Limb (tissue), 2 donors: ENCODE measurements around the gene SPRY1.

ENCODE experiments used
- DNase-seq, 2 donors: peaks; one replicate each; pipeline ENCODE4 v3.0.0-alpha.2; 2016; ENCODE audit errors: extremely low spot score in 2 of 2

The SPRY1 gene

DNA sequence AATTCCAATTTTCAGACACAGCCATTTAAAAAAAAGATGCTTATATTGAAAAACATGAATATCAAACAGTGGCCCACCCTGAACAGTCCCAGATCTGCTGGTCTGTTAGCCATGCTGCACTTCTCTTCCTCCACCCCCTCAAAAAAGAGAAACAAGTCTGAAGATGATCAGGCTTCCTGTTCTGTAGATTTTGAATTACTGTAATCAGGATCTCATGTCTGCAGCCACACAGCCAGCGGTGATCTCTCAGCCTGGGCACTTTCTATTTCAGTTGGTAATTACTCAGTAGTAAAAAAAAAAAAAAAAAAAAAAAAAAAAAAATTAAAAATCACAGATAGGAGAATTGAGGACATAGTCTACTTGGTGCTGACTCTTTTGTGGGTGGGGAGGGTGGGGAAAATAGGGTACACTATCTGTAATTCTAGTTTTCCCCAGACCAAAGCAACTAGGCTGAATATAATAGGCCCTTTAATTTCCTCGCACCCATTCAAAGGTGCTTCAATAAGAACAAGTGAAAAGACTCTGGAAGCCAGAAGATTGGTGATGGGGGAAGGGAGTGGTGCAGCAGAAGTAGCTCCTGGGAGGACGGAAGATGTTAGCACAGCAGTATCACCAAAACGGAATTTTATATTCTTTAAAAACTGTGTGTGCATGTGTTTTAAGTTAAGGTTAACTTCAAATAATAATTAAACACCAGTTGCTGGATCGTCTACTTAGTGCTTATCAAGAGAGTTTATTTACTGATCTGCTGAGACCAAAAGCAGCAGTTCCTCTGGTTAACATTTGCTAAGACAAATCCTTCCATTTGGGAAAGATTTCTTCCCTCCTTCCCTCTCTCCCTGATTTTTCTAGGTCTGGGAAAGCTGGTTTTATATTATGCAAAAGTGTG is 47.0 kb downstream of the SPRY1 start:
- DNase-seq, result no peak

DNA sequence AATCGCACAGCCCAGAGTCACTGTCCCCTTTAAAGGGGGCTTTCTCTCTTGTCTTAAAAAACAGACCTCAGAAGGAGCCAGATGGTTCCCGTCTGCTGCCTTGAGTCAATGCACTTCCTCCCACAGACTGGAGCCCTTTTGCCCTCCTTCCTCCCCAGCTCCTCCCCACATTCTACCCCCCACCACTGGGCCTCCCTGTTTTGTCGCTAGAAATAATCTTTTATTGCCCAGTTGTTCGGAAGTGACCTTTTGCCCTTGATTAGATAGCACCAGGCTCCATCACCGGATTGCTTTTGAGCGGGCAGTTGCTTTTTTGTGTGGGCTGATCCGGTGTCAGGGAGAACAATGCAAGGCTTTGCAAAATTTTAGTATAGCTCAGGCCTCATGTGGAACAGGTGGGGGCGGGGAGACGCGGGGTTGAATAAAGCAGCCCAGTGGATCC is 47.7 kb downstream of the SPRY1 start:
- peak; percentile 46 to 53 for DNase-seq

GRCh38 chr4:123446865-123447474 is 50.4 kb downstream of the SPRY1 start:
- DNase-seq, result no peak

- no peak for DNase-seq
Observed at GRCh38 chr4:123449362-123449761, 52.8 kb downstream of the SPRY1 start.

DNA sequence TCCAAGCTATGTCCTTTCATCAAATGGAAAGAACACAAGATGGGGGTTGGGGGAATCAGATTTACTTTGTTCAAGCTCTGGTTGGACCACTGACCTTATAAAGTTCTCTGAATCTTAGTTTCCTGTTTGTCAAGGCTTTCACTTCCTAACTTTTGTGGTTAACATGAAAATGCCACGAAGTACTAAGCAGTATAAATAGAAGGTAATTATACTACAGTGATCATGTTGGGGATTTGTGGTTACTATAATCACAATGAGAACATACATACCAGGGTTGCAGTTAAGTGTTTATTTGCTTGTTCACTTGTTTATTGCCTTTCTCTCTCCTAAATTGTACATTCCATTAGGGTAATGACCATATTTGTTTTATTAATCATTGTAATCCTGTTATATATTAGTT is 53.2 kb downstream of the SPRY1 start:
- DNase-seq, result no peak

GRCh38 chr4:123450393-123450792 is 53.8 kb downstream of the SPRY1 start:
- no peak for DNase-seq

GRCh38 chr4:123452616-123453015 is 56.0 kb downstream of the SPRY1 start:
- DNase-seq, result no peak

DNA sequence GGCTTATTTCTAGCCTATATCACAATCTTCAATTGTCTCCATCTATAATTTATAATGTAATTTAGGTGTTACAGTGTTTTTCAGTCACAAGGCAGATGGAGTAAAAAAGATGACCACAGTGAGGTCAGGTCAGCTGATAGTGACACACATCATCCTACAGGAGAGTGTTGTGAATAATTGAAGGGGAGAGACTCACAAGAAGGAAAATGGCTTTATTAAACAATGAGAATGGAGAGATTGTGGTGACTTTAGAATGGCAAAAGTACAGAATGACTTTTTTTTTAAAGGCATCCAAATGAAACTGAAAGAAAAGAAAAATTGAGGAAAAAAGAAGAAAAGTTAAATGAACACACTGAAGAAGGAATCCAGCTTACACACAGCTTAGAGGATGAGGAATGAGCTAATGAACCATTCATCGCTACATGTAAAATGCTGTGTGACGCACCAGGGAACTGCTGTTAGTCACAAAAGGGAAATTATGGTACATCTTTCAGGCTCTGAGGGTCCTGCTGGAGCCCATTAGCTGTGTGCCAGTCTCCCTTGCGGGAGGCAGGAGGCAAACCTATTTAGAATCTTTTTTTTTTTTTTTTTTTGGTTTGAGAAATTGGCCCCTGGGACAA is 56.6 kb downstream of the SPRY1 start:
- DNase-seq, result no peak
